GM18526 (cell line): ENCODE data around the gene OCRL.

ENCODE experiments used
- POLR2A ChIP-seq: IDR thresholded peaks from 3 replicates; pipeline ENCODE4 v1.6.1; 2011; ENCODE audit not compliant: insufficient read length; ENCODE audit errors: extremely low read depth

OCRL gene

DNA sequence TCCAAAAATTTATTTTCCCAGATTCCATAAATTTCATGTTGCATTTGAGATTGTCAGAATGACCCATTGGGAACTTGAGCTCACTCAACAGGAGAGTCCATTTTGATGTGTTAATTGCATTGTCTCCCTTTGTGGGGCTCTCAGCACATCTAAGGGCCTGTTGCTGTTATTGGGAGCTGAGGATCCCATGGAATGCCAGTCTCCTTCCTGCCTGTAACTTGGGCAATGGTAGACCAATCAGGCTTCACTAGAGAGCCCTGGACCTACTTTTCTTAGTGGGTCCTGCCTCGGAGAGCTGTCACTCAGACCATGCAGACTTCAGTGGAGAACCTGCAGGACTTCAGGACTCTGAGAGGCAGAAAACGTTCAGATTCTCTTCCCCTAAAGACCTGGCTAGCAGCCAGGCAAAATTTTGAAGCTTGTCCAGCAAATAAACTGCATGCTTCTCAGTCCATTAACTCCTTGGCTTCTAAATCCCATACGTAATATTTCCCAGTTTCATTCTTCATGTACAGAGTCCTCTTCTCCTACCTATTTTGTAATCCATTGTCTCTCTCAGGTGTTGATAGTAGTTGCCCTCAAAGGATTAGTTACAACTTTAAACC, 25.1 kb downstream of the OCRL start:
- no peak for TF ChIP-seq POLR2A

DNA sequence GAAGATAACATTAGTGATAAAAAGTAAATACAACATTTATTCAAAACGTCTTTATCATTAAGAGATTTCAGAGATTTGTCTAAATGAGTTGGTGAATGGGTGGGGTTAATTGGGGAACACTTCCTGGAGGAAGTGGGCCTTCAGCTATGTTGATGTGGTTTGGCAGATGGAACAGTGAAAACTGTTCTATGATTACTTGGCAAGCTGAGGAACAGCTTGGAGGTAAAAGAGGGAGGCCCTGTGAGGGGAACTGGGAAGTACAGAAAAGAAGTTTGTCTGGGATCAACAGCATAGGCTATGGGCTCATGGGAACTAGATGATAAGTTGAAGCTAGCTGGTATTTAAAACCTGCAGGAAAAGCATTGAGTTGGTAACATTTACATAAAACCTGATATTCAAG, 26.0 kb downstream of the OCRL start:
- no peak for TF ChIP-seq POLR2A

DNA sequence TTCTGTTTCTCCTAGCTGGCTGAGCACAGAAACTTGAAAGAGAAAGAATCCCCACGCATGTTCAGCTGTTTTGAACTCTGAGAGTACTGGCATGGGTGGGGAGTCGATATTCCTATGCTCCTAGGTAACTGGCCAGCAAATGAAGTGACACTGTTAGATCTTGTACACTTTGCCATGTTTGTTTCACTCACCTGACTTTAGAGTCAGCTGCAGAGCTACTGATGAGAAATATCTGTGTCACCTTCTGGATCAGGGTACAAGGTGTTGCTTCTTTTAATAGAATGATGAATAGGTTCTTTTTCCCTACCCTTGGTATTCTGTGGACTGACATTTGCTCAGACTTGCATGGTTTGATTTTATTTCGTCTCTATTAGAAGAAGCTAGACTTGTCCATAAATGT, 28.3 kb downstream of the OCRL start:
- TF ChIP-seq POLR2A: no peak

DNA sequence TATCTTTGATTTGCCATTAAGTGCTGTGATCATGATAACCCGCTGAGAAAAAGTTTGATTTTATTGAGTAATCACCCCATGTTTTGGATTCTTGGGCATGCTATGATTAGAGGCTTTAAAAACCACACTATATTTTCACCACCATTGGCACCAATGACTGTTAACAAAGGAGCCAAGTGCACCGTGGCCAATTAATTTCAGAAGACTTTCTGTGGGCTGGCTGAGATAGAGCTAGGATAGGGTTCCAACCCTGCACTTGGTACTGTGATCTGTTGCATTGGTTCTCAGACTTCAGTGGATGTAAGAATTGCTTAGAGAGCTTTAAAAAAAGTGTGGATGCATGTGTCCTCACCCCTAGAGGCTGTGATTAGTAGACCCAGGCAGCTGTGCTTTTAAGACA, 32.4 kb downstream of the OCRL start:
- no peak for TF ChIP-seq POLR2A

DNA sequence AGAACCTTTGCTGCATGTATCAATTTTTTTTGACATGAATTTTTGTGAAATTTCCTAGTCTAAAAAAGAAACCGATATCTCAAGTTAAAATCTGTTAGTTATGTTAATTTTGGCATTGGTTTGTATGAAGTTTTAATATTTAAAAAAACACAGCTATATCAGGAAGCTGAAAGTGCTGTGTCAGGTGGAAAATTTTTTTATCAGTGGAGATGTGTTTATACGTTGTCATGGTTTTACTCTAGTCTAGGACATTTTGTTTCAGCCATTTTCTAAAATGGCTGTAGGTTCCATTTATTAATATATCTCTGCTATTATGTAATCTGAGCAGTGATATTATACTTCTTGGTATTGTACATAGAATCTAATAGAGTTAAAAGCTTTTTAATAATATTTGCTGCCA, 34.2 kb downstream of the OCRL start:
- no peak for TF ChIP-seq POLR2A

DNA sequence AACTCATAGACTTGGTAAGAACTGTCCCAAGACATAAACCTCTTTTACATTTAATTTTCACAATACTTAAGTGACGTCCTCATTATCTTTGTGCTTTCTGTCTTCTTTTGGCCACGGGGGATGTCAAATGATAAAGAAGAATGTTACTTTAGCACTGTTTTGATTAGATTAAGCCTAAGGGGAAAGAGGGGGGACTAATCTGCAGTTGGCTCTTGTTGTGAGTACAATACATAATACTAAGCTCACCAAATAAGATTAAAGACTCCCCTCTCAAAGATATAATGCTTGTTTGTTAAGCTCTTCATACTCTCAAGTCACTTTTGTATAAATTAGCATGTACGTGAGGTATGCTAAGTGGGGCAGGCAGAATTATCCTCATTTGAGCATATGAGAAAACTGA, 36.5 kb downstream of the OCRL start:
- TF ChIP-seq POLR2A: no peak

DNA sequence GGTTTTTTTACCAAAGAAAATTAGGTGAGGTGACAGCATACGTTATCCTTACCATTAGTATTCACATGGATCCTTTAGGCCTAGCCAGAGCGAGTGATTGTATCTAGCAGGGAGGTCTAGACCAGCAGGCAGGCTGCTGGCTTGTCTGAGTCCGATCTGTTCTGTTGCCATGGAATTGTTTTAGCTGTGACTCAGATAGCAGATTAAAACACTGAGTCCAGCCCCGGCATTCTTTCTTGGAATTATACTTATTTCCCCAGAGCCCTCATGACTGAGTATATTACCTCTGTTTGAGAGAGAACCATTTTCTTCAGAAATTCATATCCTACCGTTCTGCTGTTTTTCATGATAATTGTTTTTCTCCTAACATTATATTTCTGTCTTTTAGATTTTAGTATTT, 37.4 kb downstream of the OCRL start:
- no peak for TF ChIP-seq POLR2A

DNA sequence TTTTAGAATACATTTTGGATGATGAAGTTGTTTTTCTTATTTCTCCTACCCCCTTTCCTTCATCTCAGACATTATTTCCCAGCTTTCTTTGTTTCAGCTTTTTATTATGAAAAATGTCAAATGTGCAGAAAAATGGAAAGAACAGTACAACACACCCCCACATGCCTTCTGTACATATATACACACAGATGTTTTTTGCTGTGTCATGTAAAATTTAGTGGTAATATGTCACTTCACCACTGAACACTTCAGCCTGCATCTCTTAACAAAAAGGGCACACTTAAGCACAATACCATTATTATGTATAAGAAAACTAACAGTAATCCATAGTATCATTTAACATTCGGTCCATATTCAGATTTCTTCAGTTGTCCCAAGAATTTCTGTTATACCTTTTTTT, 37.8 kb downstream of the OCRL start:
- no peak for TF ChIP-seq POLR2A

DNA sequence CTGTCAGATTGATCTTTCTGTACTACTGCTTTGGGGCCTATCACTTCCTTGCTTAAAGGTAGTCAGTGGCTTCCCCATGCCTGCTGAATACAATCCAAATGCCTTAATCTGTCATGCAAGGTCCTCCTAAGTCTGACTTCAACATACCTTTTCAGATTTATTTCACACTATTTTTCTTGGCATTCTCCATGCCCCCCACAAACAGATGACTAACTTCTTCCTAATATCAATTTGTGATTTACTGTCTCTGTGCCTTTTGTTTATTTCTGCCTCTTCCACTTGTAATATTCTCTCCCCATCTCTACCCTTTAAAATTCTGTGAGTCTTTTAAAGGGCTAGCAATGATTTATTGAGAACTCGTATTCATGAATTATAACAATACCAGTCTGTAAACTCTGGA, 41.8 kb downstream of the OCRL start:
- TF ChIP-seq POLR2A: no peak

DNA sequence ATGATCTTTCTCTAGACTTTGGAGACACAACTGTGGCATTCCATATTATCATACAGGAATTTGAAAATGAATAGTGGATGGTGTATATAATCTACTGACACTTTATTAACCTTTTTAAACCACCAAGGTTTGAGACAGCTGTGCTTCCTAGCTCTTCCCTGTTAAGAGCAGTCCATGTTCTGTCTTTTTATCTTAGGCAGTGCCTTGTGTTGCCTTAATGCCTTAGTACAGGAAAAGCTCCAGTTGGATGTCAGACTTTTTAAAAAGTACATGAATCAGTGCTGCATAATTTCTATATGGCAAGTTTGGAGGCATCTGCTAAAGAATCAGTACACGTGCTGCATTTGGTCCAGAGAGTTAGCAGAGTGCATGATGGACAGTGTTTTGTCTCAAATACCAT, 45.1 kb downstream of the OCRL start:
- TF ChIP-seq POLR2A: no peak

DNA sequence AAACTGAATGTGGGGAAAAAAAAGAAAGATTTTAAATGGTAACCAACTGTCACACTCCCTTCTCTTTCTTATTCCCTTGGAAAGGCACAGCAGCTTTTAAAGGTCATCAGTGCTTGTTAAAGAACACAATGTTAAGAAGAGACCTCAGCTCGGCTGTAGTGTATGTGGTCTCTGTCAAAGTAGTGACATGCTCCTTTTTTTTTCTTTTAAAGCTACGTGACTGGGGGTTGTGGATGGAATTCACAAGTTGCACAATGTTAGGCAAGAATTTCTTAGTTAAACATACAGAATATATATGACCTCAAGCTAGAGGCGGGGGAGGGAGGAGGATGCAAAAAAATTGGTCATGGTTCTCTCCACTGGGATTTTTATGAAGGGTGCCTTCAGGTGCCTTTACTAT, 45.6 kb downstream of the OCRL start:
- no peak for TF ChIP-seq POLR2A

DNA sequence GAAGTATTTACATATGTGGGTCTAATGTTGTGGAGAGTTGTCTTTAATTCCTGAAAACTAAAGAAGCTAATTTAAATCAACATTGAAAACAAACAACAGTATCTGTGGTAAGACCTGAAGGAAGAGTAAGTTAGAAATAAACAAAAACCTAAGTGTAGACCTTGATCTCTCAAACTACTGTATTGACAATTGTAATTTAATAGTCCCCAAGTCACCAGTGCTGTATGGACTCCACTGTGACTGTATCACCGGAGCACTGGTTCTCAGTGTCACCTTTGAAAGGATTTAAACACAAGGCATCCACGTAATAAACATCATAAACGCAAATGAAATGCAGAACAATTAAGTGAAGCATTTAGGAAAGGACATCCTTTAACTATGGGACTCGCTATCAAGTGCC, 46.4 kb downstream of the OCRL start:
- no peak for TF ChIP-seq POLR2A

DNA sequence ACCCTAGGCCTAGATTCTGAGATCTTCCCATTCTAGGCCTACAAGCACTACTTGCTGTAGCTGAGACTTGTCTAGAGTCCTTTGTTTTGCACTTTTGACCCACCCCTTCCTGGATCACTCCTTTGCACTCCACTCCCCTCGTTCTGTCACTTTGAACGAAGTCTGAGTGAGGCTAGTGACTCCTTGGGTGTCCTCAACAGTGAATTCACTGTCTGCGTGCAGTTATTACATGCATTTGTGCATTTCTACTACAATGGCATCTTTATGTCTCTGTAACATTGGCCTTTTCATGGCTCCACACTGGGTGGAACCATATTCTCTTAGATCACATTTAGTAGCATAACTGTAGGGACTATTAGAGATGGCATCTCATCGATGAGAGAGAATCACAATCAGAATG, 50.5 kb downstream of the OCRL start:
- no peak for TF ChIP-seq POLR2A

DNA sequence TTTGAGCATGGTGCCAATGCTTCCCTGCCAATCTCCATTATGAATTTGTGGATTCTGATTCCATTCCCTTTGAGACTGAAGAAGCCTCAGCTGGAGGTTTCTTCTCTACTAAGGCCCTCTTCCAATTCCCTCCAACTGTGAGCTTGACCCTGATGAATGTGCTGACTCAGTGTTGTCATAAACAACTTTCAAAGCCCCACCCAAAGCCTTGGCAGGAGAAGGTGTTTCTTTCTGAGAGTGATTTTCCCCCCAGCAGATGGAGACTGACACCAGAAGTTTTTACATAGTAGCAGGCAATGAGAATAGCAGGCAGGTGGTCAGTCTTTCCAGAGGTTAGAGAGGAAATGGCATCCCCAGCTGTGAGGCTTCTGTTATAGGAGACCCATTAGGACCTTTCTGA, 53.1 kb downstream of the OCRL start:
- no peak for TF ChIP-seq POLR2A

DNA sequence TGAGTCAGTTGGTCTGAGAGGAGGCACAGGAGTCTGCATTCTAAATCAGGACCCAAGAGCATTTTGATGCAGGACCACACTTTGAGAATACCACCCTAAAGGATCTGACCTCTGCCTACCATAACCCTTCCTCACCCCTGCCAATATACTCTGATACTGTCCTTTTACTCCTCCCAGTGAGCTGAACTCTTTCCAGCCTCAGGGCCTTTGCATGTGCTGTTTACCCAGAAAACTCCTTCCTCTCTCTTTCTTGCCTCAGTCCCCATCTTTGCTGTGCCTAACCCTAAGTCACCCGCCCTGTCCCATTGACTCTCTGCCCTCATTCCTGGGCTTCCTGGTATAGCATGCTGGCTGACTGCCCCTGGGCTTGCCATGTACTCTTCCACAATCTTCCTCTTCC, 54.7 kb downstream of the OCRL start:
- no peak for TF ChIP-seq POLR2A

DNA sequence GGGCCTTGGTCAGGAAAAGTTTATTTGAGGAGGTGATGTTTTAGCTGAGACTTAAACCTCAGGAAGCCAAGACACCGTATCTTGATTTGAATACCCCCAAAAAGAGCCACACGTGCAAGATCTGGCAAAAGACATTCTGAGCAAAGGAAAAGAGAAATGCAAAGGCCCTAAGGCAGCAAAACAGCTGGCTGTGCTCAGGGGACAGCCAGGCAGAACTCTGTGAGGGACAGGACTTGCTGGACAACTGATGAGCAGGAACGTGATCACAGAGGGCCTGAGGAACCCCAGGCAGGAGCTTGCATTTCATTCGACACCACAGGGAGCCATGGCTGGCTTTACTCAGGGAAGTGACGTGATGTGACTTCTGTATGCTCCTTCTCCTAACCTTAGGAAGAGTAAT, 56.0 kb downstream of the OCRL start:
- no peak for TF ChIP-seq POLR2A

DNA sequence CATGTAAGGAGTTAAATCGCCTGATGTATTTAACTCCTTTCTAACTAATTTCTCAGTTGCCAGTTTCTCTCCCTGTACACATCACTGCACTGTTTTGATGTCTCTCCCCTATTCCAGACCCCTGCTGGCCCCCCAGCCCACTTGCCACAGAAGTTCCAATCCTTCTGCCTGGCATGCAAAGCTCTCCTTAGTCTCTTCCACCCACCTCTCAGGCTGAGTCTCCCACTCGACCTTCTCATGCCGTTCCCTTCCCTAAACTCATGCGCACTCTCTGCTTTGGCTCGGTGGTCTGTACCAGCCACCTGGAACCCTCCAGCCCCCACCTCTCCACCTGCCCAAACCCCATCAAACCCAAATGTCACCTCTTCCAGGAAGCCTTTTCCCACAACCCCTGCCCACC, 57.8 kb downstream of the OCRL start:
- no peak for TF ChIP-seq POLR2A

DNA sequence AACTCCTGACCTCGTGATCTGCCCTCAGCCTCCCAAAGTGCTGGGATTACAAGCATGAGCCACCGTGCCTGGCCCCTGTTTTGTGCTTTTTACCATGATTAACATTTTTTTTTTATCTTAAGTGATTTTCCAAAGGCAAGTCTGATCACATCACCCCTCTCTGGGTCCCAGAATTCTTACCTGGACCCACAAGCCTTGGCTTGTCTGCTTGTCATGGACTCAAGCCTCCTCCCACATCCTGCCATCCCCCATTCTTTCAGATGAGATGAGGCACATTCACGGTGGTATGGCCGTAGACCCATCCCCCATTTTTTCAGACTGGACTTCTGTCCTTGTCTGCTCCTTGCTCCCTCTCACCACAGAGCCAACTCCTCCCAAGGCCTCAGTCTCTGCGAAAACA, 59.4 kb downstream of the OCRL start:
- TF ChIP-seq POLR2A: no peak

DNA sequence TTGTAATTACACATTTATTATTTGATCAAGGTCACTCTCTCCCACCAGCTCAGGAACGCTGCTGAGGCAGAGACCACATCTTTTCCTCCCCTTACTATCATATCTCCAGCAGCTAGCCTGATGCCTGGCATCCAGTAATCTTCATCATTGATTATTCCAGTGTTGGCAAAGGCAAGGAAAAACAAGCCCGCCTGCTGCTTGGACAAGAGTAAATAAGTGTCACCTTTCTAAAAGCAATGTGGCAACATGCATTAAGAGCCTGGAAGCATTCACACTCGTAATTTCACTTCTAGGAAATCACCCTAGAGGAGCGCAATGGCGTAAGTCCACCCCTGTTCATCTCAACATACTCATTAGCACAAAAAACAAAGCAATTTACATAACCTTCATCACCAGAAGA, 59.9 kb downstream of the OCRL start:
- no peak for TF ChIP-seq POLR2A

DNA sequence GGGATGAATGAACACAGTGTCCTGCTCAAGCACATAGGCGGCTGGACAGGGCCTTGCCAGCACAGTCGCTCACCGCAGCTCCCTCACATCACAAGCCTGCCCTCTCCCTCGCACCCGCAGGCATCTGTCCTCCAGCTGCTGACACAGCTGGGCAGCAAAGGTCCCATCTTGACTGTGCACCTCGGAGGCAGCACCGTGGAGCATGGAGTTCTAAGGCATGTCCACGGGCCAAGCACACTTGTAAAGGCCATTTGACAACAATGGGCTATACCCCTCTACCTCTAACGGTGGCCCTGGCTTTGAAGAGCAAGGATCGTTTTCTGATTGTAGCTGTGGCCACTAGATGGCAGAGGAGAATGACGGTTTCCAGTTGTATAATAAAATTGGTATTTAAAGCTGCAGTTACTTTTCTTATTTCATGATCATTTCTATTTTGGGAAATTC, 60.9 kb downstream of the OCRL start:
- no peak for TF ChIP-seq POLR2A
